Glutamatergic neuron (in vitro differentiated cells): ENCODE results near the gene PROSER2. TPM values are rescaled to one million over a fixed set of nuclear protein-coding genes. Genes with fewer than 3 reads are reported as not detected.
"Not testable (repeated sequence)": the region's sequence is repeated elsewhere in the genome, so short reads cannot be mapped to it uniquely, and the experiment has no call there.

Experiments used
- DNase-seq: peaks from one replicate; pipeline ENCODE4 v3.0.0; 2022
- H3K27ac Mint-ChIP-seq: one replicate; pipeline ENCODE4 v1.8.0; 2020; ENCODE audit warnings: mild to moderate bottlenecking, mixed read lengths, inconsistent platforms; ENCODE audit not compliant: unreplicated experiment
- H3K27me3 Mint-ChIP-seq: one replicate; pipeline ENCODE4 v1.8.0; 2020; ENCODE audit warnings: mild to moderate bottlenecking, moderate library complexity, mixed read lengths, inconsistent platforms; ENCODE audit not compliant: unreplicated experiment
- H3K36me3 Mint-ChIP-seq: one replicate; pipeline ENCODE4 v1.8.0; 2020; ENCODE audit warnings: mild to moderate bottlenecking, mixed read lengths, inconsistent platforms; ENCODE audit not compliant: unreplicated experiment
- H3K4me1 Mint-ChIP-seq: one replicate; pipeline ENCODE4 v1.8.0; 2020; ENCODE audit warnings: mild to moderate bottlenecking, low read depth, mixed read lengths, inconsistent platforms; ENCODE audit not compliant: unreplicated experiment
- H3K4me3 Mint-ChIP-seq: one replicate; pipeline ENCODE4 v1.8.0; 2020; ENCODE audit warnings: mild to moderate bottlenecking, mixed read lengths, inconsistent platforms; ENCODE audit not compliant: unreplicated experiment
- H3K9me3 Mint-ChIP-seq: one replicate; pipeline ENCODE4 v1.8.0; 2020; ENCODE audit warnings: mild to moderate bottlenecking, moderate library complexity, mixed read lengths, inconsistent platforms; ENCODE audit not compliant: unreplicated experiment
- CTCF ChIP-seq: fragments of 200-600 bp; sonication (generic); IDR thresholded peaks from one replicate; pipeline ENCODE4 v1.5.0; 2021; ENCODE audit not compliant: partially characterized antibody, unreplicated experiment
- total RNA-seq: library from RNA; stranded (reverse); fragmentation: NEBNext Ultra II Directional; extraction: Animal tissue kit (Norgen Biotek cat#: 25700); gene quantifications from one replicate; pipeline ENCODE4 v1.2.1, GENCODE V29; 2021; ENCODE audit not compliant: unreplicated experiment

Gene PROSER2
- total RNA-seq, 1 donor from 2014 or later: not detected

- H3K27ac Mint-ChIP-seq: no peak overlapping the region
- H3K36me3 Mint-ChIP-seq: no peaks in the 10 kb centered on the region
- H3K4me1 Mint-ChIP-seq: no peaks in the 10 kb centered on the region
- DNase-seq: no peak
- peaks cover 2% of the 10 kb centered on the region for H3K27me3 Mint-ChIP-seq
- no peak for TF ChIP-seq CTCF
- H3K4me3 Mint-ChIP-seq: no peak overlapping the region
- H3K9me3 Mint-ChIP-seq: no peaks in the 10 kb centered on the region
Observed at GRCh38 chr10:11849277-11849676, 26.1 kb downstream of the PROSER2 start.

- no peak for TF ChIP-seq CTCF
- no peaks in the 10 kb centered on the region for H3K4me1 Mint-ChIP-seq
- no peak overlapping the region for H3K27ac Mint-ChIP-seq
- peaks cover 2% of the 10 kb centered on the region for H3K27me3 Mint-ChIP-seq
- H3K4me3 Mint-ChIP-seq: no peak overlapping the region
- H3K36me3 Mint-ChIP-seq: no peaks in the 10 kb centered on the region
- H3K9me3 Mint-ChIP-seq: no peaks in the 10 kb centered on the region
- DNase-seq: no peak
Observed at GRCh38 chr10:11849911-11850310, 26.8 kb downstream of the PROSER2 start.

DNA sequence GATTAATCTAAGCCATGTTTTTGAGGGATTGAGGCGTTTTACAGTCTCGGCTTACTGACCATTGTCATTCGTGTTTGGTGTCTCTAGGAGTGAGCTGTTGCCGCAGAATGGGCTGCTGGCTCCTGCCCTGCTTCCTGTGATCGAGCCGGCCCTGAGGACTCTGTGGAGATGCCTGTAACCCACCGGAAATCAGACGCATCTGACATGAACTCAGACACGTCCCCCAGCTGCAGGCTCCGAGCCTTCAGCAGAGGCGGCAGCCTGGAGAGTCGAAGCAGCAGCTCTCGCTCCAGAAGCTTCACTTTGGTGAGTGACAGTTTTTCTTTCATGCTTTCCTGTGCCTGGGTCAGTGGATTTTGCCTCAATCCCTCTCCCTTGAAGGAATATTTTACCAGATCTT, 28.8 kb downstream of the PROSER2 start:
- Mint-ChIP-seq H3K27me3 (peaks cover 2% of the 10 kb centered on the region), H3K36me3 (no peaks in the 10 kb centered on the region), H3K9me3 (no peaks in the 10 kb centered on the region), H3K27ac (no peak overlapping the region), H3K4me1 (no peaks in the 10 kb centered on the region), H3K4me3 (no peak overlapping the region)
- no peak for TF ChIP-seq CTCF
- no peak for DNase-seq

DNA sequence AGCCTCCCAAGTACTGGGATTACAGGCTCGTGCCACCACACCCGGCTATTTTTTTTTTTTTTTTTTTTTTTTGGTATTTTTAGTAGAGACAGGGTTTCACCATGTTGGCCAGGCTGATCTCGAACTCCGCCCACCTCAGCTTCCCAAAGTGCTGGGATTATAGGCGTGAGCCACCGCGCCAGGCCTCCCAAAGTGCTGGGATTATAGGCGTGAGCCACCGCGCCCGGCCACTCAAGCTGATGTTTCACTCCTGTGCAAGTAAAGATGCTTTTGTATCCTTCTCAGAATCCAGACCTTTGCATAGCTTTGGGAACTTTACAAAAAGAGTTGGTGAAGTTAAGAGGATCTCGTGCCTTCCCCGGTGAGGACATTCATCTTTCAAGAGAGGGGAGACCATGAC, 29.5 kb downstream of the PROSER2 start:
- H3K36me3 Mint-ChIP-seq, H3K27me3 Mint-ChIP-seq, H3K4me1 Mint-ChIP-seq, DNase-seq, H3K9me3 Mint-ChIP-seq, H3K27ac Mint-ChIP-seq, H3K4me3 Mint-ChIP-seq: not testable (repeated sequence)

DNA sequence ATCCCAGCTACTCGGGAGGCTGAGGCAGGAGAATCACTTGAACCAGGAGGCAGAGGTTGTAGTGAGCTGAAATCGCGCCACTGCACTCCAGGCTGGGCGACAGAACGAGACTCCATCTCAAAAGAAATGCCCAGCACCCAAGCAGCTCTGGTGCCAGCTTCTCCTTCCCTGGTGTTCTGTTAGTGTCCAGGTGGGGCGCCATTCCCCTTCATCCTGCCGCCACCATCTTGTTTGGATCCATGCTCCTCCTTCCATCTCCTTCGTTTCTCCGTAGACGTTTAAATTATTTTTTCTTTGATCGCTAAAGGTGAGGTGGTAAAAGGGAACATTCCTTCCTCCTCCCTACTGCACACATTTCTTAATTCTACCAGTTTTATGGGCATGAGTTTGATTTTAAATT, 30.3 kb downstream of the PROSER2 start:
- Mint-ChIP-seq H3K27me3 (peaks cover 2% of the 10 kb centered on the region), H3K4me1 (no peaks in the 10 kb centered on the region), H3K27ac (no peak overlapping the region), H3K4me3 (no peak overlapping the region), H3K9me3 (no peaks in the 10 kb centered on the region), H3K36me3 (no peaks in the 10 kb centered on the region)
- TF ChIP-seq CTCF: no peak
- no peak for DNase-seq

DNA sequence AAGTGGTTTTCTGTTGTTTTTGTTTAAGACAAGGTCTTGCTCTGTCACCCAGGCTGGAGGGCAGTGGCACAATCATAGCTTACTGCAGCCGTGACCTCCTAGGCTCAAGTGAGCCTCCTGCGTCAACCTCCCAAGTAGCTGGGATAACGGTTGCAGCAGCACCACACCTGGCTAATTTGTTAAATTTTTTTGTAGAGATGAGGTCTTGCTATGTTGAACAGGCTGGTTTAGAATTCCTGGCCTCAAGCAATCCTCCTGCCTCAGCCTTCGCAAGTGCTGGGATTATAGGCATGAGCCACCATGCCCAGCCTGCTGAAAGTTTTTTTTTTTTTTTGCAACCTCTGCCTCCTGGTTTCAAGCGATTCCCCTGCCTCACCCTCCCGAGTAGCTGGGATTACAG, 31.1 kb downstream of the PROSER2 start:
- Mint-ChIP-seq H3K4me3 (no peak overlapping the region), H3K9me3 (no peaks in the 10 kb centered on the region), H3K4me1 (no peaks in the 10 kb centered on the region), H3K36me3 (no peaks in the 10 kb centered on the region), H3K27ac (no peak overlapping the region), H3K27me3 (peaks cover 2% of the 10 kb centered on the region)
- TF ChIP-seq CTCF: no peak
- no peak for DNase-seq
